OCI-LY3 (cell line): ENCODE results near the gene RFX2.

ENCODE experiments used
- H2AFZ ChIP-seq: fragments of 200-600, 300-600 bp; shearing (Covaris generic); 2 replicates; pipeline ENCODE4 v1.6.0; 2014; ENCODE audit warnings: antibody characterized with exemption, low read depth, low read length
- H3K27ac ChIP-seq: fragments of 200-600, 300-600 bp; sonication (generic); 2 replicates; pipeline ENCODE4 v1.5.1; 2014; ENCODE audit warnings: mild to moderate bottlenecking, low read length, moderate library complexity, mixed read lengths
- H3K27me3 ChIP-seq: fragments of 200-600, 300-600 bp; sonication (generic); 2 replicates; pipeline ENCODE4 v1.6.1; 2014; ENCODE audit warnings: low read depth, low read length, mixed read lengths
- H3K36me3 ChIP-seq: fragments of 200-600, 300-600 bp; sonication (generic); replicated peaks from 2 replicates; pipeline ENCODE3; 2014; ENCODE audit warnings: low read depth, low read length, mixed read lengths
- H3K4me1 ChIP-seq: fragments of 300-600, 200-600 bp; sonication (generic); 2 replicates; pipeline ENCODE4 v1.6.1; 2014; ENCODE audit warnings: low read length, mixed read lengths
- H3K4me2 ChIP-seq: fragments of 200-600, 300-600 bp; sonication (generic); 2 replicates; pipeline ENCODE4 v1.6.1; 2014; ENCODE audit warnings: low read length, mixed read lengths
- H3K4me3 ChIP-seq: fragments of 300-600, 200-600 bp; sonication (generic); 2 replicates; pipeline ENCODE4 v1.5.1; 2014; ENCODE audit warnings: antibody characterized with exemption, mild to moderate bottlenecking, low read length, moderate library complexity
- H3K79me2 ChIP-seq: fragments of 300-600, 200-600 bp; shearing (Covaris generic); 2 replicates; pipeline ENCODE4 v1.6.1; 2014; ENCODE audit warnings: mild to moderate bottlenecking, low read length, mixed read lengths
- H3K9ac ChIP-seq: fragments of 300-600, 200-600 bp; shearing (Covaris generic); 2 replicates; pipeline ENCODE4 v1.6.0; 2014; ENCODE audit warnings: mild to moderate bottlenecking, low read length, moderate library complexity
- H3K9me3 ChIP-seq: fragments of 200-600, 300-600 bp; shearing (Covaris generic); 2 replicates; pipeline ENCODE4 v1.6.1; 2014; ENCODE audit warnings: low read length, mixed read lengths; ENCODE audit not compliant: insufficient read depth
- H4K20me1 ChIP-seq: fragments of 200-600, 300-600 bp; sonication (generic); 2 replicates; pipeline ENCODE4 v1.6.1; 2016; ENCODE audit warnings: low read length, mixed read lengths; ENCODE audit not compliant: insufficient read depth
- CTCF ChIP-seq: fragments of 200-600, 300-600 bp; sonication (generic); IDR thresholded peaks from 2 replicates; pipeline ENCODE4 v1.5.1; 2014; ENCODE audit warnings: antibody characterized with exemption, low read length, low read depth
- EZH2phosphoT487 ChIP-seq: fragments of 200-600 bp; shearing (Covaris generic); IDR thresholded peaks from 2 replicates; pipeline ENCODE4 v1.6.1; 2018; ENCODE audit warnings: antibody characterized with exemption, mixed run types, low read depth

RFX2 gene

DNA sequence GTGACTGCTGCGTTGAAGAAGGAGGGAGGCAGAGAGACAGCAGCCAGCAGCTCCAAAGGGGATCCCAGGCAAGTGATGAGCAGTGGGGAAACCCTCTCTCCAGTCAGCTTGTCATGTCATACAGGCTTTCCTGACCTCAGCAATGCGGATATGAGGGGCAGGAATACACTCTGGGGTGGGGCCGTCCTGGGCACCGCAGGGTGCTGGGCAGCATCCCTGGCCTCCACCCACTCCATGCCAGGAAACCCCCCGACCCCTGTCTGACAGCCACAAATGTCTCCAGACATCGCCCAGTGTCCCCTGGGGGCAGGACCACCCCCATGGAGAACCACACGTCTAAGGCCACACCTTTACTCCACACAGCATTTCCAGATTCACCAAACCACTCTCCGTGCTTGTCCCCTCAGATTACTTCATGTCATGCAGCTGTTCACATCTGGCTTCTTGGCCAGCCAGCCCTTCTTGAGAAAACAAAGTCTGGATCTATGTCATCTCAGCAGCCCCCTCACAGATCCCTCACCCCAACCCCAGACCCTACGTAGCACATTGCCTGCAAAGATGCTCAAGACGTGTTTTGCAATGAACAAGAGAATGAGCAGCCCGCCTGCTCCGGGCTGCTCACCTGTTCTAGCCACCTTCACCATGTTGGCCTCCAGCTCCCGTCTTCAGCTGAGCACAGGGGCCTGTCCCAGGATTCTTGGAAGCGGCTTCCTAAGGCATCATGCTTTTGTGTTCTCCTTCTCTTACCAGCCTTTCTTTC is 46.5 kb downstream of the RFX2 start:
- Histone ChIP-seq H3K27me3 (0 out of 2 replicates have a peak, but pooled peaks cover 10% of the 10 kb centered on the region), H3K4me3 (no peak overlapping the region), H2AFZ (no peak overlapping the region), H3K9me3 (no peaks in the 10 kb centered on the region), H3K4me1 (peaks cover 15% of the 10 kb centered on the region), H3K9ac (no peak overlapping the region), H4K20me1 (no peaks in the 10 kb centered on the region), H3K4me2 (no peak overlapping the region), H3K36me3 (no peaks in the 10 kb centered on the region), H3K27ac (no peak overlapping the region), H3K79me2 (no peaks in the 10 kb centered on the region)
- TF ChIP-seq CTCF, result no peak

DNA sequence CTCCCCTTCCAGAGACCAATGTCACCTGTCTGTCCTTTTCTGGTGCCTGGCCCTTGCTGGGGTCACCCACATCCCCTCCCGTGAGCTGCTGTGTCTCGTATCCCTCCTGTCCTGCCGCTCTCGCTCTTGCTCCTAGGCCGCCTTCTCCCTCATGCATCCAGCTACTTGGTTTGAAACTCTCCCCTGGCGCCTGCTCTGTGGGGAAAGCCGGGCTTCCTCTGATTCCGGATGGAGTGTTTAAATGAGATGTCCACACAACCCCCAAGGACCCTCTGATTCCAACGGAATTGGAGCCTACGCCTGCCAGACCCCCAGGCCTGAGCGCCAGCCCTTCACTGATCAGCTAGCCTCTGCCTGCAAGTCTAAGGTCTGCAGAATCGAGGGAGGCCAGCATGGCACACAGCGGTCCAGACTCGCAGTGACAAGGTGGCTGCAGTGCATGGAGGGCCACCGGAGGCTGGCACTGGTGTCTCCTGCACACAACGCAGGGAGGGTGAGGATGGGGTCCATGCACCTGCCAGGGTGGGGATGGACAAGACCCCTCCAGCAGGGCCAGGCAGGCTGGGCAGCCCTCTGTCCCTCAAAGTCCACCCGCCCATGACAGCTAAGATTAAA is 47.2 kb downstream of the RFX2 start:
- TF ChIP-seq CTCF (no peak), EZH2phosphoT487 (no peak)
- Histone ChIP-seq H3K4me3 (no peak overlapping the region), H2AFZ (no peak overlapping the region), H4K20me1 (no peaks in the 10 kb centered on the region), H3K4me2 (no peak overlapping the region), H3K9me3 (no peaks in the 10 kb centered on the region), H3K36me3 (no peaks in the 10 kb centered on the region), H3K79me2 (no peaks in the 10 kb centered on the region), H3K27me3 (0 out of 2 replicates have a peak, but pooled peaks cover 10% of the 10 kb centered on the region), H3K9ac (no peak overlapping the region), H3K4me1 (peaks cover 15% of the 10 kb centered on the region), H3K27ac (no peak overlapping the region)

DNA sequence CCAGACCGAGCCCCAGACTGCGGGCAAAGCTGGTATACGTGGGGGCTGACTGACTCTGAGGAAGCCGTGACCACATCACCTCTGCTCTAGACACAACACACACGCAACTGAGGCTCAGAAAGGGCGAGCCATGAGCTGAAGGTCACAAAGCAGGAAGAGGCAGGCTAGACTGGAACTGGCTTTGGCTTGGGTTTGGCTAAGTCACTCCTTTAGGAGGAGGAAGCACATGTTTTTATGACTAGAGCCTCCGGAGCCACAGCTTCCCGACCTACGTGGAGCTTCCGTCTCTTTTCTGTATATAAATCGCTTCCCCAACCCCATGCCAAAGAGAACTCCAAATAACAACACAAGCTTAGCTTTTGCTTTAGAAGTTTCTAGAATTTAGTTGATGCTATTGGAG is 48.0 kb downstream of the RFX2 start:
- H3K27me3 ChIP-seq, result 0 out of 2 replicates have a peak, but pooled peaks cover 10% of the 10 kb centered on the region
- TF ChIP-seq CTCF, result no peak
- no peak for TF ChIP-seq EZH2phosphoT487
- no peaks in the 10 kb centered on the region for H3K36me3 ChIP-seq
- H2AFZ ChIP-seq, result no peak overlapping the region
- no peak overlapping the region for H3K4me3 ChIP-seq
- H3K4me1 ChIP-seq, result peaks cover 13% of the 10 kb centered on the region
- no peak overlapping the region for H3K4me2 ChIP-seq
- H3K27ac ChIP-seq, result no peak overlapping the region
- no peaks in the 10 kb centered on the region for H3K9me3 ChIP-seq
- H3K79me2 ChIP-seq, result no peaks in the 10 kb centered on the region
- H3K9ac ChIP-seq, result no peak overlapping the region
- no peaks in the 10 kb centered on the region for H4K20me1 ChIP-seq

- no peaks in the 10 kb centered on the region for H3K36me3 ChIP-seq
- H3K4me3 ChIP-seq, result no peak overlapping the region
- 0 out of 2 replicates have a peak, but pooled peaks cover 5% of the 10 kb centered on the region for H3K27me3 ChIP-seq
- H3K9ac ChIP-seq, result no peak overlapping the region
- no peak overlapping the region for H3K27ac ChIP-seq
- TF ChIP-seq EZH2phosphoT487 (no peak), CTCF (no peak)
- H3K9me3 ChIP-seq, result no peaks in the 10 kb centered on the region
- H2AFZ ChIP-seq, result no peak overlapping the region
- no peak overlapping the region for H3K4me2 ChIP-seq
- no peaks in the 10 kb centered on the region for H4K20me1 ChIP-seq
- no peaks in the 10 kb centered on the region for H3K79me2 ChIP-seq
- H3K4me1 ChIP-seq, result peaks cover 6% of the 10 kb centered on the region
Observed at GRCh38 chr19:6061376-6062130, 48.7 kb downstream of the RFX2 start.
